Measurements from ENCODE around the gene CCSER1. TPM values are rescaled to one million over a fixed set of nuclear protein-coding genes. Genes with fewer than 3 reads are reported as not detected.
A peak's percentile ranks its signal among the peaks of the same experiment; 100 is the strongest.

Gene CCSER1
- polyA plus RNA-seq, 1 donor from 2014 or later: 20.8 TPM

DNA sequence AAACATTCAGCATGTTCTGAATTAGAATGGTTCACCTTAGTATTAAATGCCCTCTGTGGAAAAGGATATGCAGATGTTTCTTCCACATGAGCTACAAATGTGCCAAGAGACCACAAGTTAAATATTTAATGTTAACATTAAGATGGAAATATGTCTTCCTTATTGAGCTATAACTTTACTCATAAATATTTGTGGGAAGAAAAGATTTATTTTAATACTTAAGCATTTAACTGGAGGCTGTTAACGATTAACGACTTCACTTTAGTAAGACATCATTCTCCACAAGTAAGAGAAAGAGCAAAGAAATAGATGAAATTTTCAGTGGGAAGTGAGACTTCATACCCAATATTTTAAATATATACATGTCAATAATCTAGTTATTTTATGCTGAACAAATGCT is 1130.5 kb downstream of the CCSER1 start:
- no peaks in the 10 kb centered on the region for H3K9me3 ChIP-seq (ENCODE audit: low read length)
- H3K27me3 ChIP-seq (ENCODE audit: insufficient read depth, low read depth, low read length): no peaks in the 10 kb centered on the region
- no peaks in the 10 kb centered on the region for H3K36me3 ChIP-seq (ENCODE audit: insufficient read depth, low read length)
- H3K9ac ChIP-seq (ENCODE audit: low read length): no peak overlapping the region
- H3K27ac ChIP-seq (ENCODE audit: low read length): no peak overlapping the region
- H3F3A ChIP-seq (ENCODE audit: insufficient read depth, low read length, poor library complexity, severe bottlenecking): no peaks in the 10 kb centered on the region
- H3K79me2 ChIP-seq (replicated peaks; ENCODE audit: insufficient read depth, low read length): no peaks in the 10 kb centered on the region
- TF ChIP-seq EZH2 (IDR thresholded peaks at IDR 0.05; ENCODE audit: borderline replicate concordance, insufficient read depth, low read length, poor library complexity, severe bottlenecking) (no peak), POLR2AphosphoS5 (IDR thresholded peaks at IDR 0.05) (no peak), TAF1 (IDR thresholded peaks at IDR 0.05; ENCODE audit: low read depth) (no peak), SMC3 (conservative IDR thresholded peaks at IDR 0.05; ENCODE audit: poor library complexity) (no peak), REST (IDR thresholded peaks at IDR 0.05; ENCODE audit: borderline replicate concordance) (no peak), CTCF (IDR thresholded peaks at IDR 0.05; ENCODE audit: poor library complexity, severe bottlenecking) (no peak), MXI1 (conservative IDR thresholded peaks at IDR 0.05; ENCODE audit: poor library complexity, severe bottlenecking) (no peak), RAD21 (conservative IDR thresholded peaks at IDR 0.05) (no peak), EP300 (conservative IDR thresholded peaks at IDR 0.05; ENCODE audit: poor library complexity, severe bottlenecking) (no peak)
- no peak overlapping the region for H2AFZ ChIP-seq (ENCODE audit: low read depth, low read length)
- H3K9me2 ChIP-seq (ENCODE audit: insufficient read depth, low read length): no peaks in the 10 kb centered on the region
- no peak overlapping the region for H3K4me3 ChIP-seq (ENCODE audit: low read length)
- H4K20me1 ChIP-seq (ENCODE audit: insufficient read depth): no peaks in the 10 kb centered on the region
- no peak overlapping the region for H3K4me2 ChIP-seq (ENCODE audit: low read length)

DNA sequence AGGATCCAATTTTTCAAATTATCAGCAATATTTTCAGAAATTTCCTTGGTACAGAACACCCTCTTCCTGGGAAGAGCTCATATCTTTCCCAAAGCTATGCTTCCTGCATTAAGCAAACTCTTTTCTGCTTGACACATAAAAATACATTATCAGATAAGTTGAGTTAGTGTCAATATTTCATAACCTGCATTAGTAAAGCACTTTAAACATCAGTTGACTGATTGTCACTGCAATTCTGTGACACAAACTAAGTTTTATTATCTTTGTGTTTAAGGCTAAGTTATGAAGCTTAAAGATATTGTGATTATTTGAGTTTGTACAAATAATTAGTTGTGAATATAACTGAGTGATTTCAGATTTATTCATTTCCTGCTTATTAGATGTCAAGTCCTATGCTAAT is 1131.1 kb downstream of the CCSER1 start:
- no peaks in the 10 kb centered on the region for H3K79me2 ChIP-seq (replicated peaks; ENCODE audit: insufficient read depth, low read length)
- no peaks in the 10 kb centered on the region for H3K9me2 ChIP-seq (ENCODE audit: insufficient read depth, low read length)
- TF ChIP-seq CTCF (IDR thresholded peaks at IDR 0.05; ENCODE audit: poor library complexity, severe bottlenecking) (no peak), TAF1 (IDR thresholded peaks at IDR 0.05; ENCODE audit: low read depth) (no peak), REST (IDR thresholded peaks at IDR 0.05; ENCODE audit: borderline replicate concordance) (peak; percentile 87), MXI1 (conservative IDR thresholded peaks at IDR 0.05; ENCODE audit: poor library complexity, severe bottlenecking) (no peak), EP300 (conservative IDR thresholded peaks at IDR 0.05; ENCODE audit: poor library complexity, severe bottlenecking) (peak; percentile 81), SMC3 (conservative IDR thresholded peaks at IDR 0.05; ENCODE audit: poor library complexity) (no peak), POLR2AphosphoS5 (IDR thresholded peaks at IDR 0.05) (peak; percentile 71), EZH2 (IDR thresholded peaks at IDR 0.05; ENCODE audit: borderline replicate concordance, insufficient read depth, low read length, poor library complexity, severe bottlenecking) (no peak), RAD21 (conservative IDR thresholded peaks at IDR 0.05) (no peak)
- H3K9ac ChIP-seq (ENCODE audit: low read length): no peak overlapping the region
- H3K36me3 ChIP-seq (ENCODE audit: insufficient read depth, low read length): no peaks in the 10 kb centered on the region
- no peaks in the 10 kb centered on the region for H3F3A ChIP-seq (ENCODE audit: insufficient read depth, low read length, poor library complexity, severe bottlenecking)
- no peaks in the 10 kb centered on the region for H3K27me3 ChIP-seq (ENCODE audit: insufficient read depth, low read depth, low read length)
- no peak overlapping the region for H2AFZ ChIP-seq (ENCODE audit: low read depth, low read length)
- no peak overlapping the region for H3K4me3 ChIP-seq (ENCODE audit: low read length)
- H3K27ac ChIP-seq (ENCODE audit: low read length): no peak overlapping the region
- H3K9me3 ChIP-seq (ENCODE audit: low read length): no peaks in the 10 kb centered on the region
- no peak overlapping the region for H3K4me2 ChIP-seq (ENCODE audit: low read length)
- H4K20me1 ChIP-seq (ENCODE audit: insufficient read depth): no peaks in the 10 kb centered on the region

Measured in neural cell (in vitro differentiated cells).